Esophagus squamous epithelium (tissue), 5 donors: ENCODE measurements around the gene DNAJC24. TPM values are rescaled to one million over a fixed set of nuclear protein-coding genes. Genes with fewer than 3 reads are reported as not detected.
A peak's percentile ranks its signal among the peaks of the same experiment; 100 is the strongest.

Experiments used
- DNase-seq: peaks from one replicate; lab custom pipeline; 2025; lab: John Stamatoyannopoulos, UW
- H3K27ac ChIP-seq, 4 donors: fragments of 200-600 bp; sonication (generic); one replicate each; pipeline ENCODE4 v1.5.1; 2016 to 2019; ENCODE audit warnings: mild to moderate bottlenecking in 1 of 4
- H3K27me3 ChIP-seq, 4 donors: fragments of 200-600 bp; sonication (generic); 1 replicate in 3 of 4; 2 replicates in 1 of 4; pipeline versions ENCODE4 v1.5.1 to v1.6.0; 2017 to 2021; ENCODE audit warnings: antibody characterized with exemption in 1 of 4
- H3K36me3 ChIP-seq, 3 donors: fragments of 200-600 bp; sonication (generic); one replicate each; pipeline ENCODE4 v1.5.1; 2016 to 2019
- H3K4me1 ChIP-seq, 3 donors: fragments of 200-600 bp; sonication (generic); one replicate each; pipeline ENCODE4 v1.5.1; 2017 to 2019
- H3K4me3 ChIP-seq, 4 donors: fragments of 200-600 bp; sonication (generic); 1 replicate in 3 of 4; 2 replicates in 1 of 4; pipeline ENCODE4 v1.5.1; 2016 to 2019; ENCODE audit warnings: mild to moderate bottlenecking in 2 of 4, moderate library complexity in 1 of 4
- H3K9me3 ChIP-seq, 3 donors: fragments of 200-600 bp; sonication (generic); one replicate each; pipeline ENCODE4 v1.5.1; 2016 to 2019
- POLR2A ChIP-seq, 4 donors: fragments of 450-650 bp; IDR thresholded peaks; one replicate each; pipeline ENCODE4 v1.6.1; 2017; ENCODE audit warnings: antibody characterized with exemption in 4 of 4, mild to moderate bottlenecking in 4 of 4, moderate library complexity in 3 of 4
- whole genome bisulfite sequencing, 2 donors: methylation state at CpG; one replicate each; pipeline ENCODE4 v1.1.5; 2018; 5-methylcytosine and 5-hydroxymethylcytosine counted together
- intact Hi-C: fragments of 100-400 bp; cut with DNase I; formaldehyde crosslinking; loops from one replicate; pipeline ENCODE4 v1.15.0; 2022
- total RNA-seq, 4 donors: library from RNA; depleted of rRNA; stranded (reverse); fragments of >200 nt; gene quantifications; one replicate each; pipeline ENCODE4 v1.1.0, GENCODE V29; 2016
- TF ChIP-seq, protein P1 (sequence below), 6 experiments: fragments of 450-650 bp in 4 of 6; fragments of 200-600 bp in 2 of 6; sonication (generic) in 2 of 6; IDR thresholded peaks; one replicate each; pipeline ENCODE4 v1.5.1; 2016 to 2019; ENCODE audit warnings: antibody characterized with exemption in 6 of 6, mild to moderate bottlenecking in 4 of 6, moderate library complexity in 4 of 6
- donor health status: DM: yes; HTN: yes; CAD: no.

The DNAJC24 gene
- total RNA-seq, 4 donors from 2014 or later = 4.3 to 15.6 (median 8.6) TPM

DNA sequence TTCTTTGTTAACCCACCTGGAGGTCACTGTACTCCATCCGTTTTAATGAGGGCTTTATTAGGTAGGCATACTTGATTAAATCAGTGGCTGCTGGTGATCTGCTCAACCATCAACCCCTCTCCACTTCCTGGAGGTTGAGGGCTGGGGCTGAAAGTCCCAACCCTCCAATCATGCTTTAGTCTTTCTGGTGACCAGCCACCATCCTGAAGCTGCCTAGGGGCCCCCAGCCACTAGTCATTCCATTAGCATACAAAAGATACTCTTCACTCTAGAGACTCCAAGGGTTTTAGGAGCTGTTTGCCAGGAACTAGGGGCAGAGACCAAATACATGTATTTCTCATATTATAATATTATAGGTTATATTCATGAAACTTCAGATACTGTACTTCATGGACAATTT is 13.5 kb downstream of the DNAJC24 start:
- no peak for DNase-seq
- Histone ChIP-seq H3K36me3 (peaks cover 0 to 12% (median 7%) of the 10 kb centered on the region in 3 donors), H3K4me3 (no peak overlapping the region), H3K27ac (no peak overlapping the region), H3K9me3 (no peaks in the 10 kb centered on the region), H3K4me1 (no peaks in the 10 kb centered on the region), H3K27me3 (no peaks in the 10 kb centered on the region)
- TF ChIP-seq, protein P1, sequence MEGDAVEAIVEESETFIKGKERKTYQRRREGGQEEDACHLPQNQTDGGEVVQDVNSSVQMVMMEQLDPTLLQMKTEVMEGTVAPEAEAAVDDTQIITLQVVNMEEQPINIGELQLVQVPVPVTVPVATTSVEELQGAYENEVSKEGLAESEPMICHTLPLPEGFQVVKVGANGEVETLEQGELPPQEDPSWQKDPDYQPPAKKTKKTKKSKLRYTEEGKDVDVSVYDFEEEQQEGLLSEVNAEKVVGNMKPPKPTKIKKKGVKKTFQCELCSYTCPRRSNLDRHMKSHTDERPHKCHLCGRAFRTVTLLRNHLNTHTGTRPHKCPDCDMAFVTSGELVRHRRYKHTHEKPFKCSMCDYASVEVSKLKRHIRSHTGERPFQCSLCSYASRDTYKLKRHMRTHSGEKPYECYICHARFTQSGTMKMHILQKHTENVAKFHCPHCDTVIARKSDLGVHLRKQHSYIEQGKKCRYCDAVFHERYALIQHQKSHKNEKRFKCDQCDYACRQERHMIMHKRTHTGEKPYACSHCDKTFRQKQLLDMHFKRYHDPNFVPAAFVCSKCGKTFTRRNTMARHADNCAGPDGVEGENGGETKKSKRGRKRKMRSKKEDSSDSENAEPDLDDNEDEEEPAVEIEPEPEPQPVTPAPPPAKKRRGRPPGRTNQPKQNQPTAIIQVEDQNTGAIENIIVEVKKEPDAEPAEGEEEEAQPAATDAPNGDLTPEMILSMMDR (IDR thresholded peaks at IDR 0.05) = no peak
- no peak for TF ChIP-seq POLR2A (IDR thresholded peaks at IDR 0.05)
- intact Hi-C loops = no loop called here
- WGBS, 2 donors = 71 to 90% methylated on average over 1 of the region's 1 CpG

DNA sequence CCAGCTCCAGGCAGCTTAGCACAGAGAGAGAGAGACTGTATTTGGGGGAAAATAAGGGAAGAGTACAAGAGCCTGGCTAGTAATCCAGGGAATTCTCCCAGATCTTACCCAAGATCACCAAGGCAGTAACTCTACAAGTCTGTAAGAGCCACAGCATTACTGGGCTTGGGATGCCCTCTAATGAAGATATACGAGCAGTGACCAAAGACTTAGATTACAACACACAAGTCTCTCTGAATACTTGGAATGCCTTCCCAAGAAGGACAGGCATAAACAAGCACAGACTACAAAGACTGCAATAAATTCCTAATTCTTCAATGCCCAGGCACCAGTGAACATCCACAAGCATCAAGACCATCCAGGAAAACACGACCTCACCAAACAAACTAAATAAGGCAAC is 17.7 kb downstream of the DNAJC24 start:
- 73 to 90% methylated on average over 2 of the region's 2 CpGs for WGBS, 2 donors
- intact Hi-C loops = no loop called here
- H3K27ac ChIP-seq = no peak overlapping the region
- no peaks in the 10 kb centered on the region for H3K27me3 ChIP-seq
- no peak for DNase-seq
- TF ChIP-seq, protein P1 (IDR thresholded peaks at IDR 0.05) = no peak
- no peak for TF ChIP-seq POLR2A (IDR thresholded peaks at IDR 0.05)
- H3K4me1 ChIP-seq = no peaks in the 10 kb centered on the region
- no peak overlapping the region for H3K4me3 ChIP-seq
- H3K9me3 ChIP-seq = no peaks in the 10 kb centered on the region
- H3K36me3 ChIP-seq = peaks cover 0 to 9% (median 7%) of the 10 kb centered on the region in 3 donors

DNA sequence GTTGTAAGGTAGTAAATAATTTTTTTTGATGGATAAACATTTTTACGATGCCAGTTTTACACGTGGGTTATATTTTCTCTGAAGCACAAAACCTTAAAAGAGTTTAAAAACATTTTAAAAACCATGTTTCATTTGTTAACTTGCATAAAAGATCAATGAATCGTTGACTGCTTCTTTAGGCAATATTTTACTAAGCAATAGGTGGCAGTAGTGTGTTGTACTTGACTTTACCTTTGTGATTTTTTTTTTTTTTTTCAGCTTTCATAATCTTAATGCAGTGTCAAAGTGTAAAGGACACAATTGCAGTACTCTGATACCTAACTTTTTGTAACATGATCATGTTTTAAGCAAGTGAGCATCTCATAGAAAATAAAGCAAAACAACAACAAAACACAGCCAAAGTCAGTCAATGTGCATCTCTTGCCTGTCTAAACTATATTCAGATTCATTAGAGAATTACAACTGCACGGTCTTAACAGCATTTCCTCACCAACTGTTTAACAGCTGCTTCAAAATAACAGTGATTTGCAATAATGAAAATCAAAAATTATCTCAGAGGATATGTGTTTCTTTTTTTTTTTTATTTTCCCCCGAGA is 27.7 kb downstream of the DNAJC24 start:
- WGBS, 2 donors = 43 to 44% methylated on average over 5 of the region's 5 CpGs
- DNase-seq = no peak
- intact Hi-C loops = no loop called here
- no peaks in the 10 kb centered on the region for H3K4me1 ChIP-seq
- H3K36me3 ChIP-seq = peaks cover 0 to 8% (median 0%) of the 10 kb centered on the region in 3 donors
- H3K4me3 ChIP-seq = no peak overlapping the region
- no peak for TF ChIP-seq POLR2A (IDR thresholded peaks at IDR 0.05)
- TF ChIP-seq, protein P1 (IDR thresholded peaks at IDR 0.05) = peak in 5 of 6 experiments; percentile 26 to 46 (median 37)
- H3K9me3 ChIP-seq = no peaks in the 10 kb centered on the region
- no peak overlapping the region for H3K27ac ChIP-seq
- H3K27me3 ChIP-seq = no peaks in the 10 kb centered on the region

DNA sequence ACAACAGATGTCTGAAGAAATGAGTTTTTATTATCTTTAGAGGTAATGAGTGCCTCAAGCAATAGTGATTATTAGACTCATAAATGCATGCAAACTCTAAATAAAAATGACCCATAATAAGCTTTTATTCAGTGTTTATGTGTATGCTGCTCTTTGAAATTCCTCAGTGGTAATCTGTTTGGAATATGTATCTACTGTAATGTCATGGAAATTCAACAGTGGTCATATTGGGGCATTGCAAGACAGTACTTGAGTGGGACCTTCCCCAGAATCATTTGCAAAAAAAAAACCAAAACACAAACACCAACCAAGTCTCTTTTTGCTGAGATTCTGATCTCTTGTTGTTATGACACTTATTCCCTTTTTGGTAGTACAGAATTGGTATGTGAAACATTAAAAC is 35.0 kb downstream of the DNAJC24 start:
- no peak for TF ChIP-seq POLR2A (IDR thresholded peaks at IDR 0.05)
- TF ChIP-seq, protein P1 (IDR thresholded peaks at IDR 0.05) = no peak
- Histone ChIP-seq H3K4me1 (peaks cover 0 to 8% (median 0%) of the 10 kb centered on the region in 3 donors), H3K27me3 (no peaks in the 10 kb centered on the region), H3K27ac (no peak overlapping the region), H3K9me3 (no peaks in the 10 kb centered on the region), H3K4me3 (no peak overlapping the region), H3K36me3 (peaks cover 0 to 8% (median 0%) of the 10 kb centered on the region in 3 donors)
- intact Hi-C loops = no loop called here
- DNase-seq = no peak

DNA sequence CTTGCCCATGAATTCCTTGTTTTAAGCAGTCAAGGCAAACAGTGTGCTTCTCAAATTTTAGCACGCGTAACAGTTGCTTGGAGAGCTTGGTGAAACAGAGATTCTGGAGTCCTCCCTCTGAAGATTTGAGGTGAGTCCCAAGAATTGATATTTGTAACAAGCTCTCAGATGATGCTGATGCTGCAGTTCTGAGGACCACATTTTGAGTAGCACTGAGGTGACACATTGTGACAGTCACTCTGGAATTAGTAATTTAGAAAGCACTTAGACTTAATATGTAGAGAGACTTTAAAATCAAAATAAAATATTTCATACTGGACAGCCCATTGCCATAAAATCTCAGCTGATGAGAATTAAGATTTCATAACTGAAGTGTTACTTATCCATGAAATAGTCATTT is 38.5 kb downstream of the DNAJC24 start:
- DNase-seq = no peak
- H3K9me3 ChIP-seq = no peaks in the 10 kb centered on the region
- no peaks in the 10 kb centered on the region for H3K27me3 ChIP-seq
- peaks cover 0 to 8% (median 0%) of the 10 kb centered on the region in 3 donors for H3K4me1 ChIP-seq
- H3K36me3 ChIP-seq = no peaks in the 10 kb centered on the region
- 94 to 97% methylated on average over 2 of the region's 2 CpGs for WGBS, 2 donors
- intact Hi-C loops = no loop called here
- TF ChIP-seq, protein P1 (IDR thresholded peaks at IDR 0.05) = no peak
- TF ChIP-seq POLR2A (IDR thresholded peaks at IDR 0.05) = no peak
- no peak overlapping the region for H3K27ac ChIP-seq
- H3K4me3 ChIP-seq = no peak overlapping the region
